ENCODE results near the gene PAX6.

PAX6 gene

DNA sequence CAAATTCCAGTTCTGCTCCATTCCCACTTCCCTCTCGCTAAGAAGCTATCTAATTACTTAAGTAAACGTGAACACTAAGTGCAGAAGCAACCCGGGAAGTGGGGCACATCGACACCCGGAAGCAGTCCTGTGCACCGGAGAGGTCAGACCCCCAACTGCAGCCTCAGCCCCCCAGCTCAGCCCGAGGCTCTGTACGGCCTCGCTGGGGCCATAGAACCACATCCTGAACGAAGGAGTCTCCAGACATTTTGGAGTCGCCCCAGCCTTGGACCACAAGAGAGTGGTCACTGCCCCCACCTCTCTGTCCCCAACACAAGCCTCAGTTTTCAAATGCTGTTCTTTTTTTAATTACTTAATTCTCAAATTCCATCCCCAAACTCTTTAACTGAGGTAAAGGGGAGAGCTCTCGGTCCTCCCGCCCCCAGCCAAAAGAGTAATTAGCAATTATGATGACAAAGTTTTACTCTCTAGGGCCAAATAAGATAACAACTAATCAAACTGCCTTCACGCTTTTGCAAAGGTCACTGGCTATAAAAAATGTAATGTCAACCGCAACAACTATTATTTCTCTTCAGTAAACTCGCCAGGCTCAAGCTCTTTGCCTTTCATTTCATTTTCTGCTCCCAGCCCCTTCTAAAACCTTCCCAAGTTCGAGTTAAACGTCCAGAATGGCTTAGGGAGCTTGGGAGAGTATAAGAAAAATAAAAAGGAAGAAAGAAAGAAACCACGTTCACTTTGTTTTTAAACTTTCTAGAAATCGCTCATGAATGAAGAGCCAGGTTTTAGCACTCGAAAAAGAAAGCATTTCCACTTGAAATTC, 2.2 kb downstream of the PAX6 start:
- no peak for DNase-seq (ENCODE audit: low read depth in 2 of 2)

DNA sequence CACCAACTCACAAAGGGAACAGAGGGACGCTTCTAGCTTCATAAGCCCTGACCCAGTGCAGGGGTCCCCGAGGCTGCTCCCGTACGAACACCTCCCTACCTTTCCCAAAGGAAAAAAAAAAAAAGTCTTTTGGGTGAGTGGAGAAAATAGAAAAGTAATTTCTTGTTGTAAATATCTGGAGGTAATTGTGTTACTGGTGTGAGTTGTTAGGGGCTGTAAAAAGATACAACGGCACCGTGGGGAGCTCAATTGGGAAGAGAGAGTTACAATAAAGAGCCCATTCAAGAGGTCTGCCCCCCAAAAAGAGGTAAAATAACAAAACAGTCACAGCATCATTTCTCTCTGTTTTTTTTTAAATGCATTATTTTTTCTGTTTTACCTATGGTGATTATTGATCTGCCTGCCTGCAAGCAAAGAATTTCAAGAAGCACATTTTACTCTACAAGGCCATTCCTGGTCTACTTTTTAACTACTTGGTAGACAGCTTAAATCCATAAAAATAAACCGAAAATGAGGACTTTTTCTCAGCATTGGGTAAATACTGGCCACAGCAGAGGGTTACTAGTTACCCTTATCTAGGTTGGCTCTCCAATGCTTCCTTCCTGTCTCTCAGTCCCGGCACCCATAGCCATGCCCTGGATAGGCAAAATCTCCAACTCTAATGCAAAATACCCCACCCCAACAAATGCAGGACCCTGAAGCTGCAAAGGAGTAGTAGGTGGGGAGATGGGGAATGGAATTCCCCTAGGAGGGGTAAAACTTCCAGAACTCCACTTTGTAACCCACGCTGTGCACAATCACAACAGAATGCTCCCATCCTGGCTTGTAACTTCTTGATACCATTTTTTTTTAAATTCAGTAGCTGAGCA, 3.1 kb downstream of the PAX6 start:
- DNase-seq (ENCODE audit: low read depth in 2 of 2), result no peak

DNA sequence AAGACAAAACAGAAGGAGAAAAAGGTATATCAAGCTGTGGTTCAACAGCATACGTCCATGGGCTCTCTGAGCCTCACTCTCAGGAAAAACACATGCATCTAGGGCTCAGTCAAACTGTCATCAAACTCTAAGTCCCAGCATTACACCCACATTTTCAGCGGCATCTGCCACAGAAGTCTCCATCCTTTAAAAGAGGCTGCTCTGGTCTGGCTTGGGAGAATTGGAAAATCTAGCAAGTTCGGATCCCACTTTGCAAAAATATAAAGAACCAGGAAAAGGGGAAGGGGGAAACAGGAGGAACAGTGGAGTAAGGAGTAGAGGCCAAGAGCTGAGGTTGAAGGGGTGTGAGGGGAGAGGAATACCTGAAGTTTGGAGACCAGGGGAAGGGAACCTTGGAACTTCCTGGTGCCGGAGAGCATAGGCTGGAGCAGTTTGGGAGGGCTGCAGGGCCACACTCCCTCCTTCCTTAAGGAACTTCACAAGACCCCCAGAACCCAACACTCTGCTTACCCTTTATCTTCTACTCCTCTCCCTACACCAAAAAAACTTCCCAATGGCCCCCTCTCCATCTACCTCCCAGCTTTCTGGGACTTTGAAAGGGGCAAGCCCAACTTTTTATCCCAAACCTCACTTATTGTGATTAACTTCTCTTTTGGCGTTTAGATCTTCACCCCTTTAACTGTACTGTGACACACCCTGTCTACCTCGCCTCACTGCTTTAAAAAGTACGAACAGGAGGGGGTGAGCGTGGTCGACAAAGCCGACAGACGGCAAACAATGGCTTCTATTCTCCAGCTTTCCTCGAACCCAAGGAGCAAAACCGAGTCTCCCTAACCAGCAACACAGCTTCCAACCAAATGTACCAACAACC, 4.0 kb downstream of the PAX6 start:
- DNase-seq (ENCODE audit: low read depth in 2 of 2), result no peak

- DNase-seq (ENCODE audit: low read depth in 2 of 2), result no peak
Measured at GRCh38 chr11:31806186-31806927, 4.8 kb downstream of the PAX6 start.

- DNase-seq (ENCODE audit: low read depth in 2 of 2), result no peak
Measured at GRCh38 chr11:31805629-31806185, 5.4 kb downstream of the PAX6 start.

DNA sequence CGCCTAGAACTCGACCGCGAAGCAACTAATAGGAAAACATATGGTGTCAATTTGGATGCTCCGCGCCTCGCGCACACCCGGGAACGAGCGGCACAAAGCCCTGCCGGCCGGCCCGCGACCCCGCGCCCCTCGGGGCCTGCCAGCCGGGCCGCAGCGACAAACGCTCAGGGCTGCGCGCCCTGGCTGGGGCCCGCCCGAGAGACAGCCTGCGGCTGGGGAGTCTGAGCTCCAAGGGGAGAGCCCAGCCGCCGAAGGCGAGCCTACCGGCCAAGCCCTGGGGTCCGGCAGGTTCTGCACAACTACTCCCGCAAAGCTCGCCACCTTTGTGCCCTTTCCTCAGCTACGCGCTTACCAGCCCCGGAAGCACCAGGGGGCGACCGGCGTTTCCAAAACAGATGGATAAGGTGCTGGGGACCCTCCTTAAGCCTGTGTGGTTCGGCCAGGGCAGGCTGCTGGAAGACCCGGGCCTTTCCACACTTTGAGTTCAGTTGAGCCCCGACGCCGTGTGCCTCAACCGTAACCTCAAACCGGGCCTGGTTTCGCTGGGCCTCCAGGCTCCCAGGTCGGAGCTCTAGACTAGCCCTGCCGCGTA, 6.0 kb downstream of the PAX6 start:
- no peak for DNase-seq (ENCODE audit: low read depth in 2 of 2)

DNA sequence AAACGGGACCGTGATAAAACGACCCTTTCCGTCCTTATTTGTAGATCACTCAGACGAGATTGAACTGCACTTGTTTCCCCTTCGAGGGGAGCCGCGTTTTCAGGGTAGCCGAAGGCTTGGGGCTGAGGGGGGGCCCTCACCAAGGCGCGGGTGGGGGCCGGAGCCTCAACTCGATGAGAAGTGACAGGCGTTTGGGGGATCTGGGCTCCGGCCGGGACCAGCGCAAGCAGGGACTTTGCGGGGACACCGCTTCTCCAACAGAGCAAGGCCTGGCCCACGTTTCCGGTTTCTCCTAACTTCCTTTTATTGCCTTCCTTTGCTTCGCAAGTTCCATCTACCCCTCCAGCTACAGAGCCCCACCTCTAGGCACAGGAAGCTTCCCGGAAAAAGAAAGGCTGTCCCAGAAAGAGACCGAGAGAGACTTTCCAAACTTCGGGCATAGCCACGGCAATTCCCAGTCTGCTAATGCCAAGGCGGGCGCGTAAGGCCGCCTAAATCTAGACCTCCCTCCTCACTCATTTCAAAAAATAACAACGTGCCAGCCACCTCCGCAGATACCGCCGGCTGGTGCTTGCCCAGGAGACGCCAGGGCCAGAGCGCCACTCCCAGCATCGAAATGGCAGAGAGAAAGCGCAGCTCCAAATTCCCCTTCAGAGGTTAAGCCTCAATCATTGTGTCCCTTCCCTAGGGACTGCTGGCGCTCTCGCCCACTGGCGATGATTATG, 6.6 kb downstream of the PAX6 start:
- DNase-seq (ENCODE audit: low read depth in 2 of 2), result no peak

DNA sequence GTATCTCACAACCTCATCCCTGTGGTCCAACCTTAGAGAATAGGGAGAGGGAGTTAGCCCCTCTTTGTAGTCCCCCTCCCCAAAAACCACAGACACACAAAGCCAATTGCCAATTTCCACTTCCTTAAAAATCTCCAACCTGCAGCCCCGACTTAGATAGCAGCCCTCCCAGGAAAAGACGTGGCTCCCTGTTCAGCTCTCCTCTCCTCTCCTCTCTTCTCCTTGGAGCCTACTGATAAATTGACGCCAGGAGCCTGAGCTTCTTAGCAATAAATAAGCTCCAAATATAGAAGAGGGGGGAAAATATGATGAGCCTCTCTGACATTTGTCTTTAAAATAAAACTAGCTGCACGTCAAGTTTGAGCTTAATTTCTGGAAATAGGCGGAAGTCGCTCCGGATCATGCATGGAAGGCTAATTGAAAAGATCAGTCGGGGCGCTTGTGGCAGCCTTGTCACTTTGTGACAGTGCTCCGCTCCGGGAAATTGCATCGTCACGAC, 7.3 kb downstream of the PAX6 start:
- no peak for DNase-seq (ENCODE audit: low read depth in 2 of 2)

DNA sequence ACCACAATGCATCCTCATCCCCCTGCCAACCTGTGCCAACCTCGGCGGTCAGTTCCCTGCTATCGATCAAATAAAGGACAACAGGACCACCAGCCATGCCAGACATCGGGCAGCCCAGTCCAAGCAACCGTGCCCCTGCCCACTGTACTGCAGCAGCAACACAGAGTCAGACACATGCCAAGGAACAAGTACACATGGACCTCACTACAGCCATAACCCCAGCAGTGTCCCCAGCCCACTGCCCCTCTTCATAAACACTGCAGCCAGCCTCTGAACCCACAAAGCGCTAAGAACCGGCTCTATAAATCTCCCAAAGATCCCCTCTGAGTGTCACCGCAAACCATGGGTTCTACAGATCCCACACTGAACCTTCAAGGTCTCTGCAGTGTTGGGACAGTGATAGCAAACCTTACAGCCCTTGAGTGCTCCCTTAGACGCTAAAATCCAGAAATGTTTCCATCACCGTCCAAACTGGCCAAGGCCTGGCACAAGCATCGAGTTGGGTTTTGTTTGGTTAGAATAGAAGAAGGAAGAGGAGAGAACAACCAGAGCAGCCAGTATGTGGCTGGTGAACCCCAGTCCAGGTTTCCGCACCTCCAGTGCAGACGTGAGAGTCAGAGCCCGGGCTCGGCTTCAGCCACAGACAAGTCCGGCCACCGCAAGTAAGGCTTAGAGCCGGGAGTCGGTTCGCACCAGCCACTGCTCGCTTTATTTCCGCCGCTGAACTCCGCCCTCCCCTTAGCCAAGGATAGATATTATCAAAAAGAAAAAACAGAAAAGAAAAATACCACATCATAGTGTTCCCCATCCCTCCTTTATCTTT, 7.9 kb downstream of the PAX6 start:
- no peak for DNase-seq (ENCODE audit: low read depth in 2 of 2)

- no peak for DNase-seq (ENCODE audit: low read depth in 2 of 2)
Measured at GRCh38 chr11:31802609-31802989, 8.5 kb downstream of the PAX6 start.

GRCh38 chr11:31802000-31802551, 9.0 kb downstream of the PAX6 start:
- no peak for DNase-seq (ENCODE audit: low read depth in 2 of 2)

GRCh38 chr11:31801298-31801702, 9.8 kb downstream of the PAX6 start:
- DNase-seq (ENCODE audit: low read depth in 2 of 2), result no peak

DNA sequence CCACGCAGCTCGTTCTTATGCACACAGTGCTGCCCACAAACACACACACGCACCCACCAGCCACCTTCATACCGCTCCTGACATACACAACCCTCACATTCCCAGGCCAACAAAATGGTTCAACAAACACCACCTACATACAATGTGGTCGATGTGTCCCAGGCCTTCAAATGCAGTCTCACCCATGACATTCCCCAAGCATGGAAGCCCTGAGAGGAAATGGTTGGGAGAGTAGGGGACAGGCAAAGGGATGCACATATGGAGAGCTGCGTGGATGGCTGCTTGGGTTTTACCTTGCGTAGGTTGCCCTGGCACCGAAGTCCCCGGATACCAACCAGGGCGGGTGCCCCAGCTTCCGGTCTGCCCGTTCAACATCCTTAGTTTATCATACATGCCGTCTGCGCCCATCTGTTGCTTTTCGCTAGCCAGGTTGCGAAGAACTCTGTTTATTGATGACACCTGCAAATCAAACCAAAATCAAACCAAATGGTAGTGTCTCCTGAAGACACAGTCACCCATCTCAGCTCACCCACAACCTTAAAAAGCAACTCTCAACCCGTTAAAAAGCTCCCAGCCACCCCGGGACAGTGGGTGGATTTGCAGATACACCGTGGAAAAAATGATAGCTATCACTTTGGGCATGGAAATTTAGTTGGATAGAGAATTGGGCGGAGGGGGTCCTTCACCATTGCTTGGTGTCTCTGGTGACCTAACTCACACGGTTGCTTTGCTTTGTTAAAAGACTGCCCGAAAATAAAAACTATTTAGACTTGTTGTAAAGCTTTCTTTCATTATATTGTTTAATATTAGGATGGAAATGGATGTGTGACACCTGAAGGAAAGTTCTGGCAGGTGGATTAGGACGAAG, 10.5 kb downstream of the PAX6 start:
- DNase-seq (ENCODE audit: low read depth in 2 of 2), result no peak

- DNase-seq (ENCODE audit: low read depth in 2 of 2), result no peak
Measured at GRCh38 chr11:31799435-31800397, 11.4 kb downstream of the PAX6 start.

DNA sequence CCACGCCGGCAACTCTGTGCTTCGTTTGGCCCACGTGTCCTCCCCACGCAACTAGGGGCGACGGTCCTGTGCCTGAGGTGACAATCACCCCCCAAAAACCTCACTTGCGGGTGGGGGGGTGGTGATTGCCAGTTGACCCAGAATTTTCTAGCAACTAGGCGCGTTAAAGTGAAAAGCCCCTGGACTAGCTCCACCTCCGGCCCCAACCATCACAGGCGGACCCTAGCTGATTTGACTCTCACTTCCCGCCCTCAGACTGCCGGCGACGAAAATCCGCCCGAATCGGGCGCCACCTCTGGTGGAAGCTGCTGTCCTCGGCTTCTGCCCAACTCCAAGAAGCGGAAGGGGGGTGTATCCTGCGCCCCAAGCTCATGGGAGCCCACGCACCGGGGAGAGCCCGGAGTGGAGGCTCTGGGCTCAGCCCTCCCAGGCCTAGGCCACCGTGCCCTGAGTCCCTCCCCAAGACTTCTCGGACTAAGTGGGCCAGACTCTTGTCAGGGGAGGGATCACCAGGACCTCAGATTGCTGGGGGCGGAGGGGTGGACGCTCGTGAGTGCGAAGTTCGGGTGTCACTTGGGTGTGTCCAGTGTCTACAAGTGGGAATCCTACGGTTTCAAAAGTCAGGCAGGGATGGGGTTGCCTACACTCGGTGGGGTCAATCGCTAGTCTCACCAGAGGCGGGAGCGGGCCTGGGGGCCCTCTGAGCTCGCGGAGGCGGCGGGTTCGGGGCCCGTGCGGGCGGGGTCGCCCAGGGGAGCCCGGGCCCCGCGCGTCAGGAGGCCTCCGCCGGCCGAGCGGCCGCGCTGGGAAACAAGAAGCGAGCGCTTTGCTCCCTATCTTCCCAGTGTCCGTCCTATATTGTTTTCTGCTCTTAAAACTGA, 12.3 kb downstream of the PAX6 start:
- no peak for DNase-seq (ENCODE audit: low read depth in 2 of 2)
